Germinal center (tissue), 1 donor: Measurements from ENCODE around the gene PYY.
A peak's percentile ranks its signal among the peaks of the same experiment; 100 is the strongest.
"Not testable (repeated sequence)": the region's sequence is repeated elsewhere in the genome, so short reads cannot be mapped to it uniquely, and the experiment has no call there.

Source experiments
- DNase-seq: peaks from one replicate; pipeline ENCODE4 v3.0.0; 2012; ENCODE audit warnings: mixed read lengths, low spot score

The PYY gene

DNA sequence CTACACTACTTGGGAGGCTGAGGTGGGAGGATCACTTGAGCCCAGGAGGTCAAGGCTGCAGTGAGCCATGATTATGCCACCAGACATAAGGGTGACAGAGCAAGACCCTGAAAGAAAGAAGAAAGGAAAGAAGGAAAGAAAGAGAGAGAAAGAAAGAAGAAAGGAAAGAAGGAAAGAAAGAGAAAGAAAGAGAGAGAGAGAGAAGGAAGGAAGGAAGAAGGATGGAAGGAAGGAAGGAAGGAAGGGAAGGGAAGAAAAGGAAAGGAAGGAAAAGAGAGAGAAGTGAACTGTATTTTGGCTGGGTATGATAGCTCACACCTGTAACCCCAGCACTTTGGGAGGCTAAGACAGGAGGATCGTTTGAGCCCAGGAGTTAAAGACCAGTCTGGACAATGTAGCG, 24.3 kb upstream of the PYY start:
- DNase-seq: no peak

DNA sequence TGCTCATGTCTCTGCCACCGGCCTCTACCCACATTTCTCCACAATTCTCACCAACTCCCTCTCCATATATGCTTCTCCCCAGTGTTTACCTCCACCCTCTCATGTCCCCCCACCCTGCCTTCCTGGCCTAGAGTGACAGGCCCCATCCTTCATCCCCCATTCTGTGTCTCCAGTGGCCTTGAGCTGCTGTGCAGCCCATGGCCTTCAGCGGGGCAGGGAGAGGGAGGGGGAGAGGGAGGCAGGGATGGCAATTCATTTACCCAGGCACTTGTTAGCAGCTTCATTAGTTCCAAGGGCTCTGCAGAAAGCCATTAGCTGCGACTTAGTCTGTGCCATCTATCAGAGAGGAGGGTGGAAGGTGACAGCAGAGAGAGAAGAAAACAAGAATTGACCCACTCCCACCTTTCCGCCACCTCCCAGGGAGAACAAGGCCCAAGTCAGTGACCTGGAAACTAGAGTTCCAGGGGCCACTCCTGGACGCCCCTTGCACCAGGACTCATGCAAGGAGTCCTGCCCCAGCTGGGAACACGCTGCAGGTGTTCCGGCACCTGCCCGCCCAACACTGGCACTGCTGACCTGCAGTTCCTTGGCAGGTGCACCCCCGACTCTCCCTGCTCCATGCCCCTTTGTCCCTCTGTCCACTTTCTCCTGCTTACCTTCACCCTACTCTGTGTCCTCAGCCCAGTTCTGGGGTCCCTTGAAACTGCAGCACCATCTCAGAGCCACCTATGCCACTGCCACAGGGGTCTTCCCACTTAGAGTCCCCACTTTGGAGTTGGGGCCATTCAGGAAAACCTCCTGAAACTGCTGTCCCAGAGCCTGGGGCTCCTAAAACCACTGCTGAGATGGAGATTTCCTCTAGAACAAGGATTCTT, 23.5 kb upstream of the PYY start:
- no peak for DNase-seq

DNA sequence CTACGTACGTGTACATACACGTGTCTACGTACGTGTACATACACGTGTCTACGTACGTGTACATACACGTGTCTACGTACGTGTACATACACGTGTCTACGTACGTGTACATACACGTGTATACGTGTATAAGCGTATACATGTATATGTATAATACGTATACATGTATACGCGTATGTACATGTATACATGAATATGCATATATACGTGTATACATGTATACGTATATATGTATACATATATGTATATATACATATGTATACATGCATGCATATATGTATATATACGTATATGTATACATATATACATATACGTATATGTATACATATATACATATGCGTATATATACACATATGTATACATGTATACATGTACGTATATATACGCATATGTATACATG, 22.2 kb upstream of the PYY start:
- DNase-seq: no peak

DNA sequence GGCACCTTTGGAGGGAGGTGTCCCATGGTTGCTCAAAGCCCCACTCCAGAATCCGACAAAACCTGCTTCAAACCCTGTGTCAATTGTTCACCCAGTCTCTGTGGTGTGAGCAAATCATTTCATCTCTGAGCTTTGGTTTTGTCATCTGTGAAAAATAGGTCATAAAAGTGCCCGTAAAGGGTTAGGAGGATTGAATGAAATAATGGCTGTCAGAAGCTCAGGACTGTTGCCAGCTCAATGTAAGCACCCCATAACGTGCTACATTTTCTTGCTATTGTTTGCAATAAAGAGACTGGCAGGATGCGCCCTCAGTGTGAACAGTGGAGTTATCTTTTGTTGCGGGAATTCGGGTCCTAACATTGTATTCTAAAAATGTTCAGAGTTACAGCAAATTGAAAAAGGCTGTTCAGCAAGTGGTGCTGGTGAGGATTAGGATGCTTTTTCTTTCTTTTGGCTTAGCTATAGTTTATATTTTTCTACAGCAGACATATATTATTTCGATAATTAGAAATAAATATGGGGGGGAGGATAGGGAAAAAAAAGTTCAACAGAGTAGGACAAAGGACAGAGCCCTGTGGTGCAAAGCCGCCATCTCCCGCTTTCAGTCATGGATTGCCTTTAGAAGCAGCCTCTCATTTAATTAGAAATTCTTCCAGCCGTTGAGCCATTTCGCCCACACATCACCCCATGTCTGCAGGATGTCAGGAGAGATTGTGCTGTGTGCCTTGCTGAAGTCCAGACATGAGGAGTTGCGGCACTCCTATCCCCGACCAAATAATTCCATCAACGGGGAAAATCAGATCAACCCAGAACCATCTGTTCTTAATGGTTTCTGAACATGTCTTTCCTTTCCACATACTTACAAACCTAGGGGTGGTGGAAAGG, 20.9 kb upstream of the PYY start:
- DNase-seq: no peak

DNA sequence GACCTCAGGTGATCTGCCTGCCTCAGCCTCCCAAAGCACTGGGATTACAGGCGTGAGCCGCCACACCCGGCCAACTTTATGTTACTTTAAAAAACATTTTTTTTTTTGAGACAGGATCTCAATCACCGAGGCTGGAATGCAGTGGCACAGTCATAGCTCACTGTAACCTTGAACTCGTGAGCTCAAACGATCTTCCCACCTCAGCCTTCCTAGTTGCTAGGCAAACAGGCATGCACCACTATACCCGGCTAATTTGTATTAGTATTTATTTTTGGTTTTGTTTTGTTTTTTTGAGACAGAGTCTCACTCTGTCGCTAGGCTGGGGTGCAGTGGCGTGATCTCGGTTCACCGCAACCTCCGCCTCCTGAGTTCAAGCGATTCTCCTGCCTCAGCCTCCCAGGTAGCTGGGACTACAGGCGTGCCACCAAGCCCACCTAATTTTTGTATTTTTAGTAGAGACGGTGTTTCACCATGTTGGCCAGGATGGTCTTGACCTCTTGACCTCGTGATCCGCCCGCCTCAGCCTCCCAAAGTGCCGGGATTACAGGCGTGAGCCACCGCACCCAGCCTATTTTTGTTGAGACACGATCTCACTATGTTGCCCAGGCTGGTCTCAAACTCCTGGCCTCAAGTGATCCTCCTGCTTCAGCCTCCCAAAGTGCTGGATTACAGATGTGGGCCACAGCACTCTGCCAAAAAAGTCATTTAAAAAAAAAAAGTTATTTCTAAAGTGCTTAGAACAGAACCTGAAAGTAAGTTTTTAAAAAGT, 18.9 kb upstream of the PYY start:
- not testable (repeated sequence) for DNase-seq

DNA sequence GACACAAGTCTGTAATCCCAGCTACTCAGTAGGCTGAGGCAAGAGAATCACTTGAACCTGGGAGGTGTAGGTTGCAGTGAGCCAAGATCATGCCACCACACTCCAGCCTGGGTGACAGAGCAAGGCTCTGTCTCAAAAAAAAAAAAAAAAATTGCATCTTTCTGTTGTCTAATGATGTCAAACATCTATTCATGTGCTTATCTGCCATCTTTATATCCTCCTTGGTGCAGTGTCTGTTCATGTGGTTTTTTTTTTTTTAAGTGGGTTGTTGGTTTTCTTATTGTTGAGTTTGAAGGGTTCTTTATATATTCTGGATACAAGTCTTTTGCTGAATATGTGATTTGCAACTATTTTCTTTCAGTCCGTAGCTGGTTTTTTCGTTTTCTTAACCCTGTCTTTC, 17.7 kb upstream of the PYY start:
- DNase-seq: not testable (repeated sequence)

DNA sequence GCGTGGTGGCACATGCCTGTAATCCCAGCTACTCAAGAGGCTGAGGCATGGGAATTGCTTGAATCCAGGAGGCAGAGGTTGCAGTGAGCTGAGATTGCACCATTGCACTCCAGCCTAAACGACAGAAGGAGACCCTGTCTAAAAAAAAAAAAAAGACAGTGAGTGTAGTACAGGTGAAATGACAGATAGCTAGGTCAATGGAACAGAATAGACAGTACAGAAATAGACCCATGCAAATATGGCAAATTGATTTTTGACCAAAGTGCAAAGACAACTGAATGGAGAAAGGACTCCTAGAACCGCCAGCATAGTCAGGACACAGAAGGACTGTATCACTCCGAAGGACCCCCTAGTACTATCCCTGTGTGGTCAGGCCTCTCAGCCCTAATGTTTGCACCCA, 16.6 kb upstream of the PYY start:
- no peak for DNase-seq

DNA sequence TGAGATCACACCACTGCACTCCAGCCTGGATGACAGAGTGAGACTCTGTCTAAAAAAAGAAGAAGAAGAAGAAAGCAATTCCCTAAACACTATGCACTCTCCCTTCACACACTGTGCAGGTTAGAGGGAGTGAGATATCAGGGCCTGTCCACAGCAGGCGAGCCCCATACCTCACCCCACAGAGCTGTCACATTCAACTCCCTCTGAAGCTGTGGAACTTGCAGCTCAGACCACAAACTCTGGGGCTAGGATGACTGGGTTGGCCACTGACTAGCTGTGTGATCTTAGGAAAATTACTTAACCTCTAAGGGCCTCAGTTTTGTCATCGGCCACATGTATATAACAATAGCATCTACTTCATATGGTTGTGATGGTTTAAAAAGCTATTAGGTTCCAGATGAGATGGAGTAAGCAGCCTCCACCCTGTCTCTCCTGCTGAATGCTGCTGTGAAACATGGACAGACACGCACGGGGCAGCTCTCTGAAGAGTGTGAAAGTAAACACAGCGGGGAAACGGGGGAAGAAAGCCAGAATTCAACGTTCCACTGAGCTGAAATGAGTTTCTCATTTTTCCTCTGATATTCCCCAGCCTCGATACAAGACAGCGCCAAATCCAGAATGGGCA, 13.6 kb upstream of the PYY start:
- no peak for DNase-seq

DNA sequence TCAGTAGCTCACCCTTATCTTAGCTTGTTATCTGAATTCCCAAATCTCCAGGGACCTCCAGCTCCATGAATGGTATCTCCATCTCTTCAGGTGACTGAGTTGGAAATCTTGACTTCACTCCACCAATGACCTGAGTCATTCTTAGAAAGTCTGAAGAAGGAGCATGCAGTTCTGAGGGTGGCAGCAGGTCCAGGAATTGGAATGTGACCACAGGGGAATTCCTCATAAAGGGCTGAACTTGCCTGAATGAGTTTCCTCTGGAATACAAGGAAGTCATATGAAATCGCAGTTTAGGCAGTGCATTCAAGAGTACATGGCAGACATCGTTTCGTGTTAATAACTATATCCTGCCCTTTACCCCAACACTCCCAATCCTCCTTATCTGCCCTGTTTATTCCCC, 12.5 kb upstream of the PYY start:
- no peak for DNase-seq

DNA sequence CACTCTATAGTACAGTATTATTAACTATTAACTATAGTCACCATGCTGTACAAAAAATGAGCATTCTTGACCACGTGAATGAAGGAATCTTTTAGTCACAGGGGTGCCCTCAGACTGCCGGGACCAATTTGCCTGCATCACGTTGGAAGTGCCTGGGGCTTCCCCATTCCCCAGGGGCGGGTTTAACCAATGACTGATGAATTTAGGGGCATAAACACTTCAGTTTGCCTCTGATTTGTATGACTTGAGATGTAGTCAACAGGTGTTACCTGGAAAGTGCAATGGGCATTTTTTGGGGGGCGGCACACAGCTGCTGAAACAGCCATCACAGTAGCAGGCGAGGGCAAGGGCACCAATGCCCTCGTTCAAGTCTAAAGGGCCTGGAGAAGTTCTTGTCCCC, 8.7 kb upstream of the PYY start:
- no peak for DNase-seq

DNA sequence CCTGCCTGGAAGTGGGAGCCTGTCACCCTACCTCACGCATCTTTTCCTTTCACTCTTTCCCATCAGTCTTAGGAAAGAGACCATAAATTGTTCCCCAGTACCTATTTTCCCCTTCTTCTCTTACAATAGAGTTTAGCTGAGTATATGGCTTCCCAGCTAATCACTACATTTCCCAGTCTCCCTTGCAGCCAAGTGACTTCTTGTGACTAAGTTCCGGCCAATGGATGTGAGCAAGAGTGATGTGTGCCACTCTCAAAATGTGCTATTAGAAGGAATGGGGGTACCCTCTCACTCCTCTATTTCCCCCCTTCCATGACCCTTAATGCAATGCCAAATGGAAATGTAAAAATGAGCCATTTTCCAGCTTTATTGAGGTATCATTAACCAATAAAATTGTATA, 8.2 kb upstream of the PYY start:
- DNase-seq: no peak

DNA sequence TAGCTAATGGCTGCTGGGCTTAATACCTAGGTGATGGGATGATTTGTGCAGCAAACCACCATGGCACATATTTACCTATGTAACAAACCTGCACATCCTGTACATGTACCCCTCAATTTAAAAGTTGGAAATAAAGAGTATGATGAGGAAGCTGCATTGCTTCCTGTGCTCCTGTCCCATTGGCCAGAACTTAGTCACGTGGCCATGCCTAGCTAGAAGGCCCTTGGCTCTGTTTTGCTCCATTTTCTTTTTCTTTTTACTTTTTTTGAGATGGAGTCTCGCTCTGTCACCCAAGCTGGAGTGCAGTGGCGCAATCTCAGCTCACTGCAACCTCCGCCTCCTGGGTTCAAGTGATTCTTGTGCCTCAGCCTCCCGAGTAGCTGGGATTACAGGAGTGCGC, 7.6 kb upstream of the PYY start:
- DNase-seq: not testable (repeated sequence)

DNA sequence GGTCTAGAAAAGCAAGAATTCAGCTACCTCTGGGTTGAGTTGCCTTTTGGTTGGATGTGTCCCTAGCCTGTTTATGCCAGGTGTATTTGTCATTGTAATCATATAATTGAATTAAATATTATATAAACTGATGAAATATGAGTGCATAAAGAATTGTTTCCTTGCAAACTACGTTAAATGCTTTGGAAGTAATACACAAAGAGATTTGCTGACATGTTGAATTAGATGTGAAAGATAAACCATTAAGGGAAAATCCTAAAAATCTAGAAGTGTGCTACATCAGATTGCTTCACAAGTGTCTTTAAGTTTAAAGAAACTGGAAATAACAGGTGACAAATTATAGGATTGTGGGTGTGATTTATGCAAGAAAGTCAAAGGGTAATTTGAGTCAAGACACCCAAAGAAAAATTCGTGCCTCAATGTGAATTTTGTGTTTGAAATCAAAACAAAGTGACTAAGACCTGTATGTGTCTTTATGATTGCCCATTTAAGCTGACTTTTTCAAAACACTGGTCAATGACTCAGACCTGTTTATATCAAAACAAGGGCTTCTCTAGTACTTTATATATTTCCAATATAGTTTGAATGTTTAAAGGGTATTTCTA, 5.1 kb upstream of the PYY start:
- no peak for DNase-seq

DNA sequence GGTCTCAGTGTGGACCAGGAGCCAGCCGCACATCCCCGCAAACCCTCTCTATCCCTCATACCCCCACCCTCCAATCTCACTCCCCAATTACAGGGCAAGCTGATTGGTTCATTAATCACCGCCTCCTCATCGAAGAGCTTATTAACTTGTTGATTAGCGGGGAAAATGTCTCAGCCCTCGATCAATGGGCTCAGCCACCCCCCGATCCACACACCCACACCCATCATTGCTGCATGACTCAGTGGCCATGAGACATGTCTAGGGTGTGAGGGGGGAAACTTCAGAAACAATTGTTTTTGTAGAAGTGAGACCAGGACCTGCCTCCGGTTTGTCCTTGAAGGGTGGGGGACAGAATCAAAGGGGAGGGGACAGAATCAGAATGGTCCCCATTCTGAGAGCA, 2.5 kb upstream of the PYY start:
- DNase-seq: no peak

DNA sequence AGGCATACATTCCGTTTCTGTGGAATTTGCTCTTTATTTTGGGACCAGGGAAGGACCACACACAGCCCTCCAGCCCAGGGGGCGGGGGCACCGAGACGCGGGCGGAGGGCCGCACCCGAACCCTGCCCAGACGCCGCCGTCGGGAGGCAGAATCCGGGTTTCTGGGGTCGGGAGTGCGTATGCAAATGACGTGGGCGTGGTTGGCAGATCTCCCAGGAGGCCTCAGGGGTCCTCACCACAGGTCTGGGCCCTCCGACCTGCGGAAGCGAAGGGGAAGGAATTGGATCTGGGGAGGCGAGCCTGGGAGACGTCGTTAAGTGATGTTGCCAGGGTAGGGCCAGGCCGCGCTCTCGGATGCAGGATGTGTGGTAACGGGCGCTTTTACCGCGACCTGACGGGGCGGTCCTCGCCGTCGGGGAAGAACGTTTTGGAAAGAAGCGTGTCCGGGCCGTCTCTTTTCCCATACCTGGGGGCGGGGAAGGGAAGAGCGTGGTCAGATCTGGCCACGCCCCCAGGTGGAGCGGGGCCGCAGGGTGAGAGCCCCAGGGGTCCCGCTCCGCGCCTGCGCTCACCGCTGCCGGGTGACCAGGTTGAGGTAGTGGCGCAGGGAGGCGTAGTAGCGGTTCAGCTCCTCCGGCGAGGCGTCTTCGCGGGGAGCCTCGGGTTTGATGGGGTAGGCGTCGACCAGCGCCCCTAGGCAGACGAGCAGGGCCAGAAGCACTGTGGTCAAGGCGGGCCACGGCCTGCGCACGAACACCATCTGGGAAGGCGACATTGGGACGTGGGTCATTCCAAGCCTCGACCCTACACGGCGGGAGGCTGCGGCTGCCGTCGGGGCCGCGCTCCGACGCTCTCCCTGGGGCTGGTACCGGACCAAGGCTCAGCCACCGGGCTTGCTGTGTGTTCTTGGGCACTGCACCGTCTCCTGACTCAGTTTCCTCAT, 745 bp downstream of the PYY start:
- peak; percentile 17 for DNase-seq

DNA sequence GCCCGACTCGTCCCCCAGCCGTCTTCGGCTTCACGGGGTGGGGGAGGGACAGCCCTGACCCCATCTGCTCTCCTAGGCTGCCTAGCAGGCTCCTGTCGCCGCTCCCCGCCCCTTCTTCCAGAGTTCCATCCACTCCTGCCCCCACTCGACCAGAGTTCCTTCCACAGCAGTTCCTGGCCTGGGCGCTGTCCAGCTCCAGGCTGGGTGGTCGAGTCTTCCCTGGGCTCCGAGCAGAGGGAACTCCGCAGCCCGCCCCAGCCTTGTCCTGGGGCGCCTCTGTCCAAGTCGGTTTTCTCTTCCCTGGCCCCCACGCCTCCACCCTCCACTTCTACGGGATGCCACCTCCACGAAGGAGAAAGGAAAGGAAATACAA, 1.4 kb downstream of the PYY start:
- no peak for DNase-seq

DNA sequence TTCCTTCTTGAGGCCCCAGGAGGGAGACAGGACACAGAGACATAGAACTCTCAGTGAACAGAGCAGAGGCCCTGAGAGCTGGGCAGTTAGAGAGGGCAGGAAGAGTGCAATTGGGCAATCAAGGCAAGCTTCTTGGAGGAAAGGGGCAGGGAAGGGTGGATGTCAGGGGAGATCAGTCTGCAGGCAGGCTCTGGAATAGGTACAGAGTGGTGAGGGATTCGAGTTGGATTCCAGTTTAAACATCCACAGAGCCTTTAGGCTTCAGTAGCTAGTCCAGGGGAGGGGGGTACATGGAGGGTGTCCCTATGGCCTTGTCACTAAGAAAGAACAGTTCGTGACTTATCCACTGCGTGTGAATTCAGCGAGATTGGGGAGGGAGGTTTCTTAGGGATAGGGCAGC, 2.0 kb downstream of the PYY start:
- DNase-seq: no peak

DNA sequence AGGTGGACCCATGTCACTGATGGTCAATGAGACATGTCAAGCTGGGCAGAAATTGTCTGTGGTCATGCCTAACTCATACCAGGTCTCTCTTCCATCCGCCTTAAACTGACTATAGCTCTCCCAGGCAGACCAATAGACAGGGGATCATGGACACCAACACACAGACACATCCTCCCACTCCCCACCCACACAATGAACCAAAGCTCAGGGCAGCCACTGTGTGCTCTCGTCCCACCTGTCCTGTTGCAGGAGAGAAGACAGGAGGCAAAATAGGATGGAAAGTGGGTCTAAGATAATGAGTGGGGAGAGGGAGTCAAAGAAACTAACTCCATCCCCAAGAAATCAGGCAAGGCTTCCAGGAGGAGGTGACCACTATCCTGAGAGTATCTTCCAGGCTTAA, 3.2 kb downstream of the PYY start:
- DNase-seq: no peak

DNA sequence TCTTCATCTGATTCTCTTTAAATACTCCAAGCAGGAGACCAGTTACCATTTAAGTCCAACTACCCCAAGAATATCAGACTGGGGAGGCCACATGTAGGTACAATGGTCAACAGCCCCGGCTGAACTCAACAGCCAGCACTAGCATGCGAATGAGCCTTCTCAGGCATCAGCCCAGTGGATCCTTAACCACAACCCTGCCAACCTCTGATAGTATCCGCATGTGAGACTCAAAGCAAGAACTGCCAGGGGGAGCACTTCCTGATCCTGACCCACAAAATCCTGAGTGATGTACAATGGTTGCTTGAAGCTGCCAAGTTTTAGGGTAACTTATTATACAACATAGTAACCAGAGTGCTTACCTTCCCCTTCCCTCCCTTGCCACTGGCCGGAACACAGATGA, 4.0 kb downstream of the PYY start:
- DNase-seq: no peak

DNA sequence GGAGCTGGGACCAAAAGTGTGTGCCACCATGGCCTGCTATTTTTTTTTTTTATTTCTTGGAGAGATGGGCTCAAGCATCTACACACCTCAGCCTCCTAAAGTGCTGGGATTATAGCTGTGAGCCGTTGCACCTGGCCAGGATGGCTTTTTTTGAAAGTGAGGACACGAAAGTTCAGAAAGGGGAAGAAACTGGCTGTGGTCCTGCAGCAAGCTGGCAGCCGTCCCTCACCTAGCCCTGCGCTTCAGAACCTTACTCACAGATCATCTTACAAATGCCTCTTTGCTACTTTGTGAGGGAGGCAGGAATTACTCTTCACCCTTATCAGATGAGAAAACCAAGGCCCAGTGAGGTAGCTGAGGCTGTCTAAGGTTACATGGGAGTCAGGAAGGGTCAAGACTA, 7.0 kb downstream of the PYY start:
- no peak for DNase-seq
